GM12874 (cell line): ENCODE measurements around the gene DNAJC1.

Experiments
- TF ChIP-seq, protein P1 (sequence below): IDR thresholded peaks from 2 replicates; pipeline ENCODE4 v1.5.1; 2011; ENCODE audit warnings: low read depth, mild to moderate bottlenecking, control low read depth, low read length, moderate library complexity; ENCODE audit not compliant: insufficient read depth

DNAJC1 gene

DNA sequence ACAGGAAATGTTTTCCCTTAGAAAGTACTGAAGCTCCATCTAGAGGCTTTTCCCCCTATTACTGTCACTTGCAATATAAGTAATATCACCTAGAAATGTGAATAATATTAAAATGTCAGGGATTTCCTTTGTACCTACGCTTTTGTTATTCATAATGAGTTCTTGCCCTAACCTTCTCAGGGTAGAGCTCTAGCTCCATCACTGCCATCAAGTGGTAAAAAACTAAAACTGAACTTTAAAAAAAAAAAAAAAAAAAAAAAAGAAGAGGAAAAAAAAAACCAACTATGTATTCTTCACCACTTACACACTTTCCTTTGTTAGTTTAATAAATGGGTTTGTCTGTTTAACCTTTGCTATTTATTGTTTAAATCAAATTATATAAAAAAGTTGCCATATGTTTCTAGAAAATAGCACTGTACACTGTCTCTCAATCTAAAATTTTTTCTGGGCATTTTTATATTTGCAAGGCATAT, 49.9 kb downstream of the DNAJC1 start:
- TF ChIP-seq, protein P1, sequence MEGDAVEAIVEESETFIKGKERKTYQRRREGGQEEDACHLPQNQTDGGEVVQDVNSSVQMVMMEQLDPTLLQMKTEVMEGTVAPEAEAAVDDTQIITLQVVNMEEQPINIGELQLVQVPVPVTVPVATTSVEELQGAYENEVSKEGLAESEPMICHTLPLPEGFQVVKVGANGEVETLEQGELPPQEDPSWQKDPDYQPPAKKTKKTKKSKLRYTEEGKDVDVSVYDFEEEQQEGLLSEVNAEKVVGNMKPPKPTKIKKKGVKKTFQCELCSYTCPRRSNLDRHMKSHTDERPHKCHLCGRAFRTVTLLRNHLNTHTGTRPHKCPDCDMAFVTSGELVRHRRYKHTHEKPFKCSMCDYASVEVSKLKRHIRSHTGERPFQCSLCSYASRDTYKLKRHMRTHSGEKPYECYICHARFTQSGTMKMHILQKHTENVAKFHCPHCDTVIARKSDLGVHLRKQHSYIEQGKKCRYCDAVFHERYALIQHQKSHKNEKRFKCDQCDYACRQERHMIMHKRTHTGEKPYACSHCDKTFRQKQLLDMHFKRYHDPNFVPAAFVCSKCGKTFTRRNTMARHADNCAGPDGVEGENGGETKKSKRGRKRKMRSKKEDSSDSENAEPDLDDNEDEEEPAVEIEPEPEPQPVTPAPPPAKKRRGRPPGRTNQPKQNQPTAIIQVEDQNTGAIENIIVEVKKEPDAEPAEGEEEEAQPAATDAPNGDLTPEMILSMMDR = no peak

DNA sequence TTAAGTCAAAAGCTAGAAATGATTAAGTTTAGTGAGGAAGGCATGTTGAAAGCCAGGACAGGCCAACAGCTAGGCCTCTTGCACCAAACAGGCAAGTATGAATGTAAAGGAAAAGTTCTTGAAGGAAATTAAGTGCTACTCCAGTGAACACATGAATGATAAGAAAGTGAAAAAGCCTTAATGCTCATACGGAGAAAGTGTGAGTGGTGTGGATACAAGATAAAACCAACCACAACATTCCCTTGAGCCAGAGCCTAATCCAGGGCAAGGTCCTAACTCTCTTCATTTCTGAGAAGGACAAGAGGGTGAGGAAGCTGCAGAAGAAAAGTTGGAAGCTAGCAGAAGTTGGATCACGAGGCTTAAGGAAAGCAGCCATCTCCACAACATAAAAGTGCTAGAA, 53.0 kb downstream of the DNAJC1 start:
- TF ChIP-seq, protein P1 = no peak

DNA sequence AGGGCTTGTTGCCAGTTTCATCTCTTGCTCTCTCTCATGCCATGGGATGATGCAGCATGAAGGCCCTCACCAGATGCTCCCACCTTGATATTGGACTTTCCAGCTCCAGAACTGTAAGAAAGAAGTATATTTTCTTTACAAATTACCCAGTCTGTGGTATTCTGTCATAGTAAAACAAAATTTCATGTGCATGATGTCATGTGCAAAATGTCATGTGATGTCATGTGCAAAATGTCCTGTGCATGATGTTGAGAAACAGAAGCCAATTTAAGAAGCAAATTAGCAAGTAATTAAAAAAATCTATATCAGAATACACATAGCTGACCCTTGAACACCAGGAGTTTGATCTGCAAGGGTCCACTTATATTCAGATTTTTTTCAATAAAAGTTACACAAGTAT, 56.6 kb downstream of the DNAJC1 start:
- TF ChIP-seq, protein P1 = no peak

DNA sequence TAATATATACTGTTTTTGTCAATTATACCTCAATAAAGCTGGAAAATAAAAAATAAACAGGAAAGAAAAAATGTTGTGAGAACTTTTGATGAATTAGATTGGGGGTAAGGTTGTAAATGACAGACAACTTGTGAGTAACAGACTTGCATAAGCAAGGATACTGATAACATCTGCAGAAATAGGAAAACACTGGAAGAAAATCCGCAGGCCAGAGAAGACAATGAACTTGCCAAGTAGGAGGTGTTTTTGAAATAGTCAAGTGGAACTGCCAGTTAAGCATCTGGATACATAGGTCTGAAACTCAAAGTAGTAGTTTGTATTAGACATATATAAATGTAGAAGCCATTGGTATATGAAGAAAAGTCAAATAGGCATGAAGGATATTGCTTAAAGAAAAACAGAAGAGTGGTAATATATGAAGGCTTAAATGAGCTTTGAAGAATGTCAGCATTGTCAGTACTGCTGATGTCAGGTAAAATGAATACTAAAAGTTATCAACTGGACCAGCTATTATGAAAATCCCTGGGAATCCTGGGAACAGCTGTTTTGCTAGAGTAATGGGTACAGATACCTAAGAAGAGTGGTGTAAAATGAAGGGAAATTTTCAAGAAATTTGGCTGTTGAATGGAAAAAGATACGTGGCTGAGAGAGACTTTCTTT, 58.7 kb downstream of the DNAJC1 start:
- TF ChIP-seq, protein P1 = no peak

DNA sequence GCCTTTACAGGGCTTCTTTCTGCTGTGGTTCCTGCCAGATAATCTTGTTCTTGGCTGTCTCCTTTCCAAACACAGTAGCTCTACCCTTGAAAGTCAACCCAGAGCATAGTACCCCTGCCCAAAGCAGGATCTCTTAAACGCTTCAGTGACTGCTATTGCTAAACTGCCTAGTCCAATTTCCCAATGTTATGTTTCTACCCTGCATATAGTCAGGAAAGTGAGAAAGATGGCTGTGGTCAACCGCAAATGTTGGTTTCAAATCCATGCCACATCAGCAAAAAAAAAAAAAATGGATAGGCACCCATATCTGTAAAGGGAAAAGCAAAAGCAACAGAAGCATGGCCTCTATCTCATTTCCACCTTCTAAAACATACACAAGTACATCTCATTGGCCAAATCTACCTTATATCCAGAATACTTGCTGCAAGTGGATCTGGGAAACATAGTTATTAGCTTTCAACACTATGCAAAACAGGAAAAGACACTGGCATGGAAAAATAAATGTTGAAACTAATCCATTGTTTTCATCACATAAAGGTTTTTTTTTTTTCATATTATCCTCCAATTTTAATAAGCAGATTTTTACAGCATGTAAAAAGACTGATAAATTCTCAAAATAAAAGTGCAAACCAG, 59.8 kb downstream of the DNAJC1 start:
- TF ChIP-seq, protein P1 = no peak

DNA sequence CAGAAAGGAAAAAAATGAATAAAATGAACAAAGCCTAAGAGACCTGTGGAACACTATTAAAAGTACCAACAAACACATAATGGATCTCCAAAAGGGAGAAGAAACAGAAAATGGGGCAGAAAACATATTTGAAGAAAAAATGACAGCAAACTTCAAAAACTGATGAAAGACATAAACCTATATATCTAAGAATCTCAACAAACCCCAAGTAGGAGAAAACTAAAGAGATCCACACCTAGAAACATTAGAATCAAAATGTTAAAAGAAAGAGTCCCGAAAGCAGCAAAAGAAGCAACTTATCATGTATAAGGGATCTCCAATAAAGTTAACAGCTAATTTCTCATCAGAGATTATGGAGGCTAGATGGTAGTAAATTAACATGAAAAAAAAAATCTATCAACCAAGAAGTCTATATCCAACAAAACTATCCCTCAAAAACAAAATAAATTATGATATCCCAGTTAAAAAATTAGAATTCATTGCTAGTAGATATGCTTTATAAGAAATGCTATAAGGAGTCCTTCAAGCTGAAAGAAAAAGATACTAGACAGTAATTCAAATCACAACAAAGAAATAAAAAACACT, 68.0 kb downstream of the DNAJC1 start:
- TF ChIP-seq, protein P1 = no peak

DNA sequence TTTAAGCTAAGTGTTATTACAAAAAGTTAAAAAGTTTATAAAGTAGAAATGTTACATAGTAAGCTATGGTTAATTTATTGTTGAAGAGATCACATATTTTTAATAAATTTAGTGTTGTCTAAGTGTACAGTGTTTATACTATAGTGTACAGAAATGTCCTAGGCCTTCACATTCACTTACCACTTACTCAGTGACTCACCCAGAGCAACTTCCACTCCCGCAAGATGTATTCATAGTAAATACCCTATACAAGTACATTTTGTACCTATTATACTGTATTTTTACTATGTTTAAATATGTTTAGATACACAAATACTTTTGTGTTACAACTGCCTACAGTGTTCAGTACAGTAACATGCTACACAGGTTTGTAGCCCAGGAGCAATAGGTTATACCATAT, 69.2 kb downstream of the DNAJC1 start:
- TF ChIP-seq, protein P1 = no peak
